ENCODE data around the gene CACUL1.
"Not testable (repeated sequence)": the region's sequence is repeated elsewhere in the genome, so short reads cannot be mapped to it uniquely, and the experiment has no call there.

Gene CACUL1

GRCh38 chr10:118799777-118800176 lies 45.0 kb upstream of the CACUL1 start:
- no peak overlapping the region for H3K27ac ChIP-seq (ENCODE audit: poor library complexity, severe bottlenecking)
- ATAC-seq (ENCODE audit: low read depth), result peak; percentile 90
- TF ChIP-seq, protein P1, sequence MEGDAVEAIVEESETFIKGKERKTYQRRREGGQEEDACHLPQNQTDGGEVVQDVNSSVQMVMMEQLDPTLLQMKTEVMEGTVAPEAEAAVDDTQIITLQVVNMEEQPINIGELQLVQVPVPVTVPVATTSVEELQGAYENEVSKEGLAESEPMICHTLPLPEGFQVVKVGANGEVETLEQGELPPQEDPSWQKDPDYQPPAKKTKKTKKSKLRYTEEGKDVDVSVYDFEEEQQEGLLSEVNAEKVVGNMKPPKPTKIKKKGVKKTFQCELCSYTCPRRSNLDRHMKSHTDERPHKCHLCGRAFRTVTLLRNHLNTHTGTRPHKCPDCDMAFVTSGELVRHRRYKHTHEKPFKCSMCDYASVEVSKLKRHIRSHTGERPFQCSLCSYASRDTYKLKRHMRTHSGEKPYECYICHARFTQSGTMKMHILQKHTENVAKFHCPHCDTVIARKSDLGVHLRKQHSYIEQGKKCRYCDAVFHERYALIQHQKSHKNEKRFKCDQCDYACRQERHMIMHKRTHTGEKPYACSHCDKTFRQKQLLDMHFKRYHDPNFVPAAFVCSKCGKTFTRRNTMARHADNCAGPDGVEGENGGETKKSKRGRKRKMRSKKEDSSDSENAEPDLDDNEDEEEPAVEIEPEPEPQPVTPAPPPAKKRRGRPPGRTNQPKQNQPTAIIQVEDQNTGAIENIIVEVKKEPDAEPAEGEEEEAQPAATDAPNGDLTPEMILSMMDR (IDR thresholded peaks at IDR 0.05; ENCODE audit: poor library complexity, severe bottlenecking), result no peak
- peaks cover 4% of the 10 kb centered on the region for H3K4me1 ChIP-seq (ENCODE audit: insufficient read depth, poor library complexity, severe bottlenecking)
- H3K9me3 ChIP-seq (ENCODE audit: severe bottlenecking), result no peaks in the 10 kb centered on the region
- H3K27me3 ChIP-seq (ENCODE audit: insufficient read depth, poor library complexity, severe bottlenecking), result no peaks in the 10 kb centered on the region
- DNase-seq (ENCODE audit: low spot score), result no peak
- no peaks in the 10 kb centered on the region for H3K36me3 ChIP-seq (ENCODE audit: low read depth)
- H3K4me3 ChIP-seq (ENCODE audit: severe bottlenecking), result no peak overlapping the region

GRCh38 chr10:118798231-118798662 lies 43.5 kb upstream of the CACUL1 start:
- DNase-seq (ENCODE audit: low spot score) (no peak), ATAC-seq (ENCODE audit: low read depth) (peak; percentile 84)
- no peaks in the 10 kb centered on the region for H3K9me3 ChIP-seq (ENCODE audit: severe bottlenecking)
- H3K27me3 ChIP-seq (ENCODE audit: insufficient read depth, poor library complexity, severe bottlenecking), result no peaks in the 10 kb centered on the region
- H3K4me1 ChIP-seq (ENCODE audit: insufficient read depth, poor library complexity, severe bottlenecking), result peaks cover 4% of the 10 kb centered on the region
- no peak overlapping the region for H3K27ac ChIP-seq (ENCODE audit: poor library complexity, severe bottlenecking)
- TF ChIP-seq, protein P1 (IDR thresholded peaks at IDR 0.05; ENCODE audit: poor library complexity, severe bottlenecking), result no peak
- no peak overlapping the region for H3K4me3 ChIP-seq (ENCODE audit: severe bottlenecking)
- no peaks in the 10 kb centered on the region for H3K36me3 ChIP-seq (ENCODE audit: low read depth)

- not testable (repeated sequence) for DNase-seq (ENCODE audit: low spot score); H3K27ac ChIP-seq (ENCODE audit: poor library complexity, severe bottlenecking); H3K27me3 ChIP-seq (ENCODE audit: insufficient read depth, poor library complexity, severe bottlenecking); H3K9me3 ChIP-seq (ENCODE audit: severe bottlenecking); H3K4me1 ChIP-seq (ENCODE audit: insufficient read depth, poor library complexity, severe bottlenecking); H3K36me3 ChIP-seq (ENCODE audit: low read depth); H3K4me3 ChIP-seq (ENCODE audit: severe bottlenecking); ATAC-seq (ENCODE audit: low read depth)
Measured at GRCh38 chr10:118794971-118795370, 40.2 kb upstream of the CACUL1 start.

GRCh38 chr10:118793545-118793944 lies 38.8 kb upstream of the CACUL1 start:
- DNase-seq (ENCODE audit: low spot score) (no peak), ATAC-seq (ENCODE audit: low read depth) (no peak)
- Histone ChIP-seq H3K4me3 (ENCODE audit: severe bottlenecking) (no peak overlapping the region), H3K36me3 (ENCODE audit: low read depth) (no peaks in the 10 kb centered on the region), H3K27ac (ENCODE audit: poor library complexity, severe bottlenecking) (no peak overlapping the region), H3K9me3 (ENCODE audit: severe bottlenecking) (no peaks in the 10 kb centered on the region), H3K27me3 (ENCODE audit: insufficient read depth, poor library complexity, severe bottlenecking) (no peaks in the 10 kb centered on the region), H3K4me1 (ENCODE audit: insufficient read depth, poor library complexity, severe bottlenecking) (peaks cover under 1% of the 10 kb centered on the region)
- TF ChIP-seq, protein P1 (IDR thresholded peaks at IDR 0.05; ENCODE audit: poor library complexity, severe bottlenecking), result no peak

- no peak for ATAC-seq (ENCODE audit: low read depth)
- DNase-seq (ENCODE audit: low spot score), result no peak
- no peak overlapping the region for H3K27ac ChIP-seq (ENCODE audit: poor library complexity, severe bottlenecking)
Measured at GRCh38 chr10:118792526-118792925, 37.8 kb upstream of the CACUL1 start.

More at GRCh38 chr10:118792526-118792925, 37.8 kb upstream of the CACUL1 start:
- H3K9me3 ChIP-seq (ENCODE audit: severe bottlenecking), result no peaks in the 10 kb centered on the region
- no peak overlapping the region for H3K4me3 ChIP-seq (ENCODE audit: severe bottlenecking)
- H3K36me3 ChIP-seq (ENCODE audit: low read depth), result no peaks in the 10 kb centered on the region
- TF ChIP-seq, protein P1 (IDR thresholded peaks at IDR 0.05; ENCODE audit: poor library complexity, severe bottlenecking), result no peak
- no peaks in the 10 kb centered on the region for H3K27me3 ChIP-seq (ENCODE audit: insufficient read depth, poor library complexity, severe bottlenecking)
- no peaks in the 10 kb centered on the region for H3K4me1 ChIP-seq (ENCODE audit: insufficient read depth, poor library complexity, severe bottlenecking)
